ENCODE results near the gene LLPH.

LLPH gene

GRCh38 chr12:66168410-66168809 is 37.9 kb upstream of the LLPH start:
- H3K27ac ChIP-seq = no peak overlapping the region
- no peak for TF ChIP-seq CTCF (conservative IDR thresholded peaks at IDR 0.05; ENCODE audit: low read depth)
- CTCF ChIA-PET = interaction anchor here (0.6 to 1.4 kb wide), 3 partner anchors 17 to 111 kb away, joined by 3 read pairs; no protein-coding TSS in a partner anchor
- no peak for DNase-seq (ENCODE audit: low spot score)
- POLR2A ChIA-PET (ENCODE audit: low non-redundant PET) = interaction anchor here (0.7 kb wide), 1 partner anchor 18 kb away, joined by 3 read pairs; no protein-coding TSS in a partner anchor

GRCh38 chr12:66166561-66166960 is 36.0 kb upstream of the LLPH start:
- no peak overlapping the region for H3K27ac ChIP-seq
- TF ChIP-seq CTCF (conservative IDR thresholded peaks at IDR 0.05; ENCODE audit: low read depth) = no peak
- CTCF ChIA-PET = no interaction called here
- no peak for DNase-seq (ENCODE audit: low spot score)
- POLR2A ChIA-PET (ENCODE audit: low non-redundant PET) = no interaction called here

GRCh38 chr12:66165141-66165540 is 34.6 kb upstream of the LLPH start:
- CTCF ChIA-PET = interaction anchor here (0.6 kb wide), 1 partner anchor 531 kb away, joined by 3 read pairs; no protein-coding TSS in a partner anchor
- no peak overlapping the region for H3K27ac ChIP-seq
- POLR2A ChIA-PET (ENCODE audit: low non-redundant PET) = no interaction called here
- no peak for TF ChIP-seq CTCF (conservative IDR thresholded peaks at IDR 0.05; ENCODE audit: low read depth)
- no peak for DNase-seq (ENCODE audit: low spot score)

GRCh38 chr12:66164349-66164821 is 33.8 kb upstream of the LLPH start:
- ChIA-PET CTCF (interaction anchor here (0.6 kb wide), 1 partner anchor 530 kb away, joined by 3 read pairs; no protein-coding TSS in a partner anchor), POLR2A (ENCODE audit: low non-redundant PET) (no interaction called here)
- no peak for TF ChIP-seq CTCF (conservative IDR thresholded peaks at IDR 0.05; ENCODE audit: low read depth)
- no peak overlapping the region for H3K27ac ChIP-seq
- no peak for DNase-seq (ENCODE audit: low spot score)

- TF ChIP-seq CTCF (conservative IDR thresholded peaks at IDR 0.05; ENCODE audit: low read depth) = no peak
- POLR2A ChIA-PET (ENCODE audit: low non-redundant PET) = no interaction called here
- no peak for DNase-seq (ENCODE audit: low spot score)
- H3K27ac ChIP-seq = no peak overlapping the region
- CTCF ChIA-PET = no interaction called here
These were observed 32.7 kb upstream of the LLPH start for GRCh38 chr12:66163289-66163688.

- H3K27ac ChIP-seq = no peak overlapping the region
- ChIA-PET CTCF (no interaction called here), POLR2A (ENCODE audit: low non-redundant PET) (no interaction called here)
- TF ChIP-seq CTCF (conservative IDR thresholded peaks at IDR 0.05; ENCODE audit: low read depth) = no peak
- no peak for DNase-seq (ENCODE audit: low spot score)
These were observed 32.2 kb upstream of the LLPH start for GRCh38 chr12:66162701-66163100.

Measured in RWPE1 (cell line).